ENCODE results near the gene ANAPC15. TPM values are rescaled to one million over a fixed set of nuclear protein-coding genes. Genes with fewer than 3 reads are reported as not detected.
A peak's percentile ranks its signal among the peaks of the same experiment; 100 is the strongest.
"Not testable (repeated sequence)": the region's sequence is repeated elsewhere in the genome, so short reads cannot be mapped to it uniquely, and the experiment has no call there.

Gene ANAPC15
- total RNA-seq, result 10 to 100 TPM in 3 of 4 donors, 1 to 10 TPM in 1; 5.0 to 27.8 (median 24.9) TPM

DNA sequence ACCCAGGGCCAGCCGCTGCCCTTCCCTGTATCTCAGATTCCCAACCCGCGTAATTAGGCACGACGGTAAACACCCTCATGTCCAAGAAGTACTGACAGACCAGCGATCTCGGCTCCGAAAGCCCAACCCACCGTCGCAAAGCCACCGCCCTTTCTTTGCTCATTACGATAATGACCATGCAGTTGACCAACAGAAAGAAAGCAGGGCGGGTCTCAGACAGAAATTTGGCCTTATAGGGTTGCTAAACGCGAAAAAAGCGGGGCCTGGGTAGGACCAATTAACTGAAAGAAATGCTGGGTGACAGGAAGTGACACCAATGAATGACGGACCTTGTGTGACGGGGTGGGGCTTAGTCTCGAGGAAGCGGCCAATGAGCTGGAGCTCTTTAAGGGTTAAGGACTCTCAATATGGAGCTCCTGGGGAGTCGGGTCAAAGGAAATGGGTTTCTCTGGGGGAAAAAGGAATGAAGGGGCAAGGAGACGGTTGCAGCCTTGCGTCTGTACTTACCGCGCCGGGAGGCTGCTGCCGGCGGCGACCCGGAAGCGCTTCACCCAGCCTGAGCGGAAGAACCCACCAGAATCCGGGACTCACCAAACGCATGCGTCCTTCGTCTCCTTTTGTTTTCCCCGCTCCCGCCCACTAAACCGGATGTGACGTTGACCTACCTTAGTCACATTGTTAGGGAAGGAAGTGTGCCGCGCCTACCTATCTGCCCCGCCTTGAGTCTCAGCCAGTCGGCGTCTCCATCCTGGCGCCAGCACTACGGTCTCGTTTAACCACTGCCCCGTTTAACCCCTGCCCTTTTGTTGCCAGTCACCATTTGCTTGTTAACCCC, at the start of gene ANAPC15:
Gene ANAPC15, minus strand, starts transcription at position 553 of the 835 bp plus-strand sequence. CDS start 1,419 bp downstream, outside the sequence.
- no peak within 1 kb of the TSS for H3K4me3 ChIP-seq (ENCODE audit: low read depth, poor library complexity, severe bottlenecking)
- intact Hi-C loops (cut with DNase I; ENCODE audit: low total_unique reads), result no loop called here
- peak in 1 of 2 donors; percentile 85 for TF ChIP-seq POLR2A (IDR thresholded peaks at IDR 0.05)
- TF ChIP-seq, protein P1, sequence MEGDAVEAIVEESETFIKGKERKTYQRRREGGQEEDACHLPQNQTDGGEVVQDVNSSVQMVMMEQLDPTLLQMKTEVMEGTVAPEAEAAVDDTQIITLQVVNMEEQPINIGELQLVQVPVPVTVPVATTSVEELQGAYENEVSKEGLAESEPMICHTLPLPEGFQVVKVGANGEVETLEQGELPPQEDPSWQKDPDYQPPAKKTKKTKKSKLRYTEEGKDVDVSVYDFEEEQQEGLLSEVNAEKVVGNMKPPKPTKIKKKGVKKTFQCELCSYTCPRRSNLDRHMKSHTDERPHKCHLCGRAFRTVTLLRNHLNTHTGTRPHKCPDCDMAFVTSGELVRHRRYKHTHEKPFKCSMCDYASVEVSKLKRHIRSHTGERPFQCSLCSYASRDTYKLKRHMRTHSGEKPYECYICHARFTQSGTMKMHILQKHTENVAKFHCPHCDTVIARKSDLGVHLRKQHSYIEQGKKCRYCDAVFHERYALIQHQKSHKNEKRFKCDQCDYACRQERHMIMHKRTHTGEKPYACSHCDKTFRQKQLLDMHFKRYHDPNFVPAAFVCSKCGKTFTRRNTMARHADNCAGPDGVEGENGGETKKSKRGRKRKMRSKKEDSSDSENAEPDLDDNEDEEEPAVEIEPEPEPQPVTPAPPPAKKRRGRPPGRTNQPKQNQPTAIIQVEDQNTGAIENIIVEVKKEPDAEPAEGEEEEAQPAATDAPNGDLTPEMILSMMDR (IDR thresholded peaks at IDR 0.05), result no peak
- 0% methylated on average over 49 of the region's 49 CpGs for WGBS, 2 donors
- DNase-seq (ENCODE audit: low spot score in 2 of 2), result peak; percentile 100

DNA sequence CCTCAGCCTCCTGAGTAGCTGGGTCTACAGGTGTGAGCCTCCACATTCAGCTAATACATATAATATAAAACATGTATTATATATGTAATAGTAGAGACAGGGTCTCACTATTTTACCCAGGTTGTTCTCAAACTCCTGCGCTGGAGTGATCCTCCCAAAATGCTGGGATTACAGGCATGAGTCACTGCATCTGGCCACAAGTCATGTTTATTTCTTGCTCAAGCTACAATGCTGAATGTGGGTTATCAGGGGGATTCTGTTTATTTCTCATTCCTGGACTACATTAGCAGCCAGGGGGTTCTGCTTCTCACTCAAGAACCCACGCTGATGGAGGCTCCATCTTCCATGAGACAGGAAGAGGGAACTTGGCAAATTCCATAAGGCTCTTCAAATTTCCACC, 47.8 kb upstream of the ANAPC15 start:
- H3K4me3 ChIP-seq (ENCODE audit: low read depth, poor library complexity, severe bottlenecking), result no peak overlapping the region
- intact Hi-C loops (cut with DNase I; ENCODE audit: low total_unique reads), result no loop called here
- TF ChIP-seq, protein P1 (IDR thresholded peaks at IDR 0.05), result no peak
- TF ChIP-seq POLR2A (IDR thresholded peaks at IDR 0.05), result no peak
- no peak for DNase-seq (ENCODE audit: low spot score in 2 of 2)
- WGBS, 2 donors, result 52 to 68% methylated on average over 2 of the region's 2 CpGs

DNA sequence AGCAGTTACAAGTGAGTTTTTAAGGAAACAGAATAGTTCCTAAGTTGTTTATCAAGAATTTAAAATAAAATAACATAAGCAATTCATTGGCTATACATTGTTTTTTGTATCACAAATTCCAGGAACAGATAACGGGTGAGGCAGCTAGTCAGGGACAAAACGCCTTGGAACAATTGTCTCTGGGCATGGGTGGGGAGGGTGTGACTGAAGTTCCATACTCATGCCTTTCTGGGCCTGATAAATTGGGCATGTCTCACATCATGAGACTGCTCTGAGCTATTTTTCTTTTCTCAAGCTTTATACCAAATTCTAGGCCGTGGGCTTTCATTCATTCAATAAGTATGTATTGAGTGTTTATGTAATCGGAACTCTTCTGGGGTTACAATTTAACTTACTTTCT, 44.6 kb upstream of the ANAPC15 start:
- no peak overlapping the region for H3K4me3 ChIP-seq (ENCODE audit: low read depth, poor library complexity, severe bottlenecking)
- intact Hi-C loops (cut with DNase I; ENCODE audit: low total_unique reads), result no loop called here
- TF ChIP-seq, protein P1 (IDR thresholded peaks at IDR 0.05), result no peak
- no peak for TF ChIP-seq POLR2A (IDR thresholded peaks at IDR 0.05)
- WGBS, 2 donors, result 44 to 47% methylated on average over 4 of the region's 4 CpGs
- DNase-seq (ENCODE audit: low spot score in 2 of 2), result no peak

DNA sequence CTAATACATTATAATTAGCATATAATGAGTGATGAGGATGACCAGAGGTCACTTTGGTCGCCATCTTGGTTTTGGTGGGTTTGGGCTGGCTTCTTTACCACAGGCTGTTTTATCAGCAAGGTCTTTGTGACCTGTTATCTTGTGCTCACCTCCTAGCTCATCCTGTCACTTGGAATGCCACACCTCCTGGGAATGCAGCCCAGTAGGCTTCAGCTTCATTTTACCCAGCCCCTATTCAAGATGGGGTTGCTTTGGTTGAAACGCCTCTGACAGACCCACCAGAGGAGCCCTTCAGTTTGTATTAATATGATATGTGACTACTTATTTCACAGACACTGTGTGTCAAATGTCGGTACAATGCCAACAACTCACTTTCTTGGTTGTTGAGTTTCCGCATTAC, 43.3 kb upstream of the ANAPC15 start:
- no peak for DNase-seq (ENCODE audit: low spot score in 2 of 2)
- intact Hi-C loops (cut with DNase I; ENCODE audit: low total_unique reads), result no loop called here
- TF ChIP-seq, protein P1 (IDR thresholded peaks at IDR 0.05), result no peak
- TF ChIP-seq POLR2A (IDR thresholded peaks at IDR 0.05), result no peak
- no peak overlapping the region for H3K4me3 ChIP-seq (ENCODE audit: low read depth, poor library complexity, severe bottlenecking)
- 85 to 90% methylated on average over 4 of the region's 4 CpGs for WGBS, 2 donors

DNA sequence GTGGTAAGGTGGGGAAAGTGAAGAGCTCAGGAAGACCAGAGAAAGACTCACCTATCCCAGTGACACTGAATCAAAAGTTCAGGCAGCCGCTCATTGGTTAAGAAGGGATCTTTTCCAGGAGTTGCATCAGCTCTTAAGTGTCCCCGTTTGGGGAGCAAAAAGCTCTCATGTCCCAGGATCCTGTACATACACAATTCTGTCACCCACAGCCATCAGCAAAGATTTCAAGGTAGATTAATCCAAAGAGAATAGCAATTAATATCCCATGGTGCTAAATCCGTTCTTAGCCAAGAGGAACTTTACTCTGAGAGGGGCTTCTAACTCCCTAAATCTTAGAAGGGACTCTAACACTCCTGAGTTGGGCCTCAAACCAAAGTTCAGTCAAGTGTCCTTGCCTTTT, 42.3 kb upstream of the ANAPC15 start:
- 85 to 91% methylated on average over 3 of the region's 3 CpGs for WGBS, 2 donors
- intact Hi-C loops (cut with DNase I; ENCODE audit: low total_unique reads), result no loop called here
- TF ChIP-seq POLR2A (IDR thresholded peaks at IDR 0.05), result no peak
- TF ChIP-seq, protein P1 (IDR thresholded peaks at IDR 0.05), result no peak
- no peak overlapping the region for H3K4me3 ChIP-seq (ENCODE audit: low read depth, poor library complexity, severe bottlenecking)
- no peak for DNase-seq (ENCODE audit: low spot score in 2 of 2)

DNA sequence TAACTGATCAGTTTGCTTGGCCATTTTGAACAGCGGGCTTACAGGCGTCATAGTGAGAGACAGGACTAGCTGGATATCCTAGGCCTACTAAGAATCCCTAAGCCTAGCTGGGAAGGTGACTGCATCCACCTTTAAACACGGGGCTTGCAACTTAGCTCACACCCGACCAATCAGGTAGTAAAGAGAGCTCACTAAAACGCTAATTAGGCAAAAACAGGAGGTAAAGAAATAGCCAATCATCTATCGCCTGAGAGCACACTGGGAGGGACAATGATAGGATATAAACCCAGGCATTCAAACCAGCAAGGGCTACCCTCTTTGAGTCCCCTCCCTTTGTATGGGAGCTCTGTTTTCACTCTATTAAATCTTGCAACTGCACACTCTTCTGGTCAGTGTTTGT, 41.4 kb upstream of the ANAPC15 start:
- intact Hi-C loops (cut with DNase I; ENCODE audit: low total_unique reads); DNase-seq (ENCODE audit: low spot score in 2 of 2); H3K4me3 ChIP-seq (ENCODE audit: low read depth, poor library complexity, severe bottlenecking): not testable (repeated sequence)
- WGBS, 2 donors, result 82 to 94% methylated on average over 6 of the region's 6 CpGs
